ENCODE data around the gene SRF. TPM values are rescaled to one million over a fixed set of nuclear protein-coding genes. Genes with fewer than 3 reads are reported as not detected.

SRF gene
- total RNA-seq, 6 experiments from 2014 or later = 37.4 to 49.7 (median 39.3) TPM

DNA sequence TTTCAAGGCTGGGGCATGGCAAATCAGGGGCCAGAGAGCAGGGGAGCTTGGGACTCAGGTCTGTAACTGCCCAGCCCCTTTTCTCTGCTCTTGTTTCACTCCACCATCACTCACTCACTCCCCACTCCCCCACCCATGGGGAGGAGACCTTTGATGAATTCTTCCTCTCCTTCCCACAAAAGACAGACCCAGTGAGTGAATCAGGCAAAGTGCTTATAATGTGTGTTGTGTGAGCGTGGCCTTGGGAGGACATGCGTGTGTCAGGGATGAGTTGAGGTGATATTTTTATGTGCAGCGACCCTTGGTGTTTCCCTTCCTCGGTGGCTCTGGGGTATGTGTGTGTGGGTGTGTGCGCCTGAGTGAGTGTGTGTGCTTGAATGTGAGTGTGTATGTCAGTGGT is 9.9 kb downstream of the SRF start:
- peaks cover 35% of the 10 kb centered on the region for H3K4me1 Mint-ChIP-seq (ENCODE audit: low read depth)
- H3K4me3 Mint-ChIP-seq = peak overlapping the region; percentile 91
- no peak for DNase-seq
- TF ChIP-seq, protein P1, sequence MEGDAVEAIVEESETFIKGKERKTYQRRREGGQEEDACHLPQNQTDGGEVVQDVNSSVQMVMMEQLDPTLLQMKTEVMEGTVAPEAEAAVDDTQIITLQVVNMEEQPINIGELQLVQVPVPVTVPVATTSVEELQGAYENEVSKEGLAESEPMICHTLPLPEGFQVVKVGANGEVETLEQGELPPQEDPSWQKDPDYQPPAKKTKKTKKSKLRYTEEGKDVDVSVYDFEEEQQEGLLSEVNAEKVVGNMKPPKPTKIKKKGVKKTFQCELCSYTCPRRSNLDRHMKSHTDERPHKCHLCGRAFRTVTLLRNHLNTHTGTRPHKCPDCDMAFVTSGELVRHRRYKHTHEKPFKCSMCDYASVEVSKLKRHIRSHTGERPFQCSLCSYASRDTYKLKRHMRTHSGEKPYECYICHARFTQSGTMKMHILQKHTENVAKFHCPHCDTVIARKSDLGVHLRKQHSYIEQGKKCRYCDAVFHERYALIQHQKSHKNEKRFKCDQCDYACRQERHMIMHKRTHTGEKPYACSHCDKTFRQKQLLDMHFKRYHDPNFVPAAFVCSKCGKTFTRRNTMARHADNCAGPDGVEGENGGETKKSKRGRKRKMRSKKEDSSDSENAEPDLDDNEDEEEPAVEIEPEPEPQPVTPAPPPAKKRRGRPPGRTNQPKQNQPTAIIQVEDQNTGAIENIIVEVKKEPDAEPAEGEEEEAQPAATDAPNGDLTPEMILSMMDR (IDR thresholded peaks at IDR 0.05) = no peak
- H3K36me3 Mint-ChIP-seq (ENCODE audit: low read depth) = peaks cover 13% of the 10 kb centered on the region; the same call in 1 of the 2 replicates
- peak overlapping the region; percentile 81 for H3K27ac Mint-ChIP-seq
- H3K9me3 Mint-ChIP-seq = no peaks in the 10 kb centered on the region
- H3K27me3 Mint-ChIP-seq (ENCODE audit: insufficient read depth) = peaks cover 2% of the 10 kb centered on the region

DNA sequence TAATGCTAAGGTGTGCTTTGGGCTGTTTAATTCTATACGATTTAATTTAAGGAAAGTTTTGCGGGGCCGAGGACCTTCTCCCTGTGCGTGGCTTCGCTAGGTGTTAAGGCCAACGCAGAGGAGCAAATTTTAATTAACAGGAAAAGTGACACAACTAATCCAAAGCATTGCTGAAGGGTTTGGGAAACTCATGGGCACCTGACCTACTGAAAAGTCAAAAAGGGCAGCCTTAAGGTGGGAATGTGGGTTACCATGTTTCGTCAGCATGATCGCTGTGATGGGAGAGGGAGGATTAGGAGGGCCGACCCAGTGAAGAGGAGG is 10.5 kb downstream of the SRF start:
- peak overlapping the region; percentile 91 for H3K4me3 Mint-ChIP-seq
- H3K36me3 Mint-ChIP-seq (ENCODE audit: low read depth) = peaks cover 19% of the 10 kb centered on the region; the same call in 1 of the 2 replicates
- no peaks in the 10 kb centered on the region for H3K9me3 Mint-ChIP-seq

DNA sequence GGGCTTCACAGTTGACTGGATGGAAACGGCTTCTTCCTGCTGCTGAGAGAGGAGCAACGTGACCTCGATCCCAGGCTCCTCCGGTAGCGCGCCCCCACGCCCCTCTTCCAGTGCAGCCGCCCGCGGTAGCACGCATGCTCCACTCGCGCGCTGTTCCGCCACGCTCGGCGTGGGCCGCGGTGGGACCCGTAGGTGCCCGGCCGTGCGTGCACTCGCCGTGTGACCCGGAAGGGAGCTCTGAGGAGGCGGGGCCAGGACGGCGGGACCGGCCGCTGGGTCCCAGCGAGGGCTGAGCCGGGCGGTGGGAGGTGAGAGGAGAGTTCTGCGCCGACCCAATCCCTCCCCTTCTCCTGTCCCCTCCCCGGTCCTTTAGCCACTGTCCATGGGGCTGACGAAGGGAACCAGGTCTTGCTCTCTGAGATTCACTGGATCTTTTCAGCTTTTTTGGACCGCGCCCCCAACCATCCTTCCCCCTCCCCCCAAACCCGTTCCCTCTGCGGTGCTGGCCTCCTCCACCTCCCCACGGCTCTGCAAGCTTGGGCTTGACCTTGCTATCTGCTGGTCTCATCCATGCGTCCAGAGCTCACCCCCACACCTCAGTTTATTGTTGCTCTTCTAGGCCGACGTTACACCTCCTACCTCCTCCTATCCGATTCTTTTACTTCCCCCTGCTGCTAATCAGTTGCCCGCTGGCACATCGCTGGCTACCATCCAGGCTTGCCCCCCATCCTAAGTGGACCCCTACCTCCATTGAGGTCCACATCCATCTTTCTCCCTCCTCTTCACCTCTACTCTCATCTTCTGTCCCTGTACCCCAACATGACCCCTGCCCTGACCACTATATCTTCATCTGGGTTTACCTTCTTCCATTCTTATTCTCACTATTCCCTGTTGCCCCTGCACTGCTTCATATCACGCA is 11.1 kb downstream of the SRF start, which contains the start of gene CUL9:
CUL9 (plus strand) TSS at position 255 of the 919 bp plus-strand sequence. CDS start 2,115 bp downstream, outside the sequence.
- peak; percentile 45 for DNase-seq
- Mint-ChIP-seq H3K9me3 (no peaks in the 10 kb centered on the region), H3K4me1 (ENCODE audit: low read depth) (peaks cover 33% of the 10 kb centered on the region), H3K4me3 (peak within 1 kb of the TSS; percentile 91), H3K27ac (peak within 1 kb of the TSS; percentile 81), H3K36me3 (ENCODE audit: low read depth) (peaks cover 23% of the 10 kb centered on the region), H3K27me3 (ENCODE audit: insufficient read depth) (peaks cover 2% of the 10 kb centered on the region)
- TF ChIP-seq, protein P1 (IDR thresholded peaks at IDR 0.05) = no peak

More for the DNA sequence above, 10.5 kb downstream of the SRF start:
- Mint-ChIP-seq H3K4me1 (ENCODE audit: low read depth) (peaks cover 33% of the 10 kb centered on the region), H3K27ac (peak overlapping the region; percentile 81), H3K27me3 (ENCODE audit: insufficient read depth) (peaks cover 2% of the 10 kb centered on the region)
- DNase-seq = no peak
- TF ChIP-seq, protein P1 (IDR thresholded peaks at IDR 0.05) = no peak

DNA sequence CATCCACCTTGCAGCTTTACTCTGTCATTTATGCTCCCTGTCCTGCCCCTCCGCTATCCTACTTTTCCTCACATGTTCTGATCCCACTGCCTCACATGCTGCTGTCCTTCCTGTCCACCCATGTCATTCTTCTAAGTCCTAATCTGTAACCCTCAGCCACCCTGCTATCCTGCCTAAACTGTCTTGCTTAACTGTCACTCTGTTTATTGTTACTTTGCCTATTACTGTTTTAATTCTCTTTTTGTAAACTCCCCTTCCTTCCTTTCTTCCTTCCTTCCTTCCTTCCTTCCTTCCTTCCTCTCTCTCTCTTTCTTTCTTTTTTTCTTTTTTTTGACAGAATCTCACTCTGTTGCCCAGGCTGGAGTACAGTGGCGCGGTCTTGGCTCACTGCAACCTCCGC is 12.4 kb downstream of the SRF start:
- TF ChIP-seq, protein P1 (IDR thresholded peaks at IDR 0.05) = no peak
- peaks cover 33% of the 10 kb centered on the region for H3K4me1 Mint-ChIP-seq (ENCODE audit: low read depth)
- peaks cover 2% of the 10 kb centered on the region for H3K27me3 Mint-ChIP-seq (ENCODE audit: insufficient read depth)
- H3K9me3 Mint-ChIP-seq = no peaks in the 10 kb centered on the region
- no peak for DNase-seq
- peaks cover 28% of the 10 kb centered on the region for H3K36me3 Mint-ChIP-seq (ENCODE audit: low read depth)
- peak overlapping the region; percentile 61 for H3K27ac Mint-ChIP-seq
- peak overlapping the region; percentile 91 for H3K4me3 Mint-ChIP-seq

DNA sequence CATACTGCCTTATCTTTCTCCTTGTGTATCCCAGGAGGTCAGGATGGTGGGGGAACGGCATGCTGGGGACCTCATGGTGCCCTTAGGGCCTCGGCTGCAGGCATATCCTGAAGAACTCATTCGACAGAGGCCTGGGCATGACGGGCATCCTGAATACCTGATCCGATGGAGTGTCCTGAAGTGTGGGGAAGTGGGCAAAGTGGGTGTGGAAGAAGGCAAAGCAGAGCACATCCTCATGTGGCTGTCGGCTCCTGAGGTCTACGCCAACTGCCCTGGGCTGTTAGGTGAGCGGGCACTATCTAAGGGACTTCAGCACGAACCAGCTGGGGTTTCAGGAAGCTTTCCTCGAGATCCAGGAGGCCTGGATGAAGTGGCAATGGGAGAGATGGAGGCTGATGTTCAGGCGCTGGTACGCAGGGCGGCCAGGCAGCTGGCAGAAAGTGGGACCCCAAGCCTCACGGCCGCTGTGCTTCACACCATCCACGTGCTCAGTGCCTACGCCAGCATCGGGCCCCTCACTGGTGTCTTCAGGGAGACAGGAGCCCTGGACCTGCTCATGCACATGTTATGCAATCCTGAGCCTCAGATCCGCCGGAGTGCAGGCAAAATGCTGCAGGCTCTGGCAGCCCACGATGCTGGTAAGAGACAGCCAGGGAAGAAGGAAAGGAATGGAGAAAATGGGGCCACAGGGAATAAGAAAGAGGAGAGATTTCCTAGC is 13.4 kb downstream of the SRF start:
- TF ChIP-seq, protein P1 (IDR thresholded peaks at IDR 0.05) = no peak
- Mint-ChIP-seq H3K27me3 (ENCODE audit: insufficient read depth) (peaks cover 2% of the 10 kb centered on the region), H3K9me3 (no peaks in the 10 kb centered on the region), H3K27ac (0 out of 2 replicates have a peak overlapping the region, but pooled peaks have one; percentile 19), H3K4me3 (no peak overlapping the region), H3K36me3 (ENCODE audit: low read depth) (peaks cover 25% of the 10 kb centered on the region), H3K4me1 (ENCODE audit: low read depth) (peaks cover 33% of the 10 kb centered on the region)
- no peak for DNase-seq
